Nephron progenitor cell (in vitro differentiated cells): ENCODE results near the gene RFTN1.

Experiments
- DNase-seq: peaks from one replicate; pipeline ENCODE4 v3.0.0; 2021
- H3K27ac Mint-ChIP-seq: 2 replicates; pipeline ENCODE4 v1.8.0; 2021; ENCODE audit warnings: mild to moderate bottlenecking, moderate library complexity, mixed read lengths
- H3K27me3 Mint-ChIP-seq: 2 replicates; pipeline ENCODE4 v1.8.0; 2021; ENCODE audit warnings: mild to moderate bottlenecking, low read depth, mixed read lengths; ENCODE audit not compliant: poor library complexity
- H3K36me3 Mint-ChIP-seq: 2 replicates; pipeline ENCODE4 v1.8.0; 2021; ENCODE audit warnings: low read depth, mixed read lengths
- H3K4me1 Mint-ChIP-seq: 2 replicates; pipeline ENCODE4 v1.8.0; 2021; ENCODE audit warnings: mixed read lengths
- H3K4me3 Mint-ChIP-seq: 2 replicates; pipeline ENCODE4 v1.8.0; 2021; ENCODE audit warnings: mild to moderate bottlenecking, moderate library complexity, mixed read lengths
- H3K9me3 Mint-ChIP-seq: 2 replicates; pipeline ENCODE4 v1.8.0; 2021; ENCODE audit warnings: mild to moderate bottlenecking, moderate library complexity, mixed read lengths
- CTCF ChIP-seq: fragments of 200-600 bp; sonication (generic); IDR thresholded peaks from 2 replicates; pipeline ENCODE4 v1.5.0; 2021; ENCODE audit warnings: antibody characterized with exemption

RFTN1 gene

GRCh38 chr3:16463119-16463518 is 50.4 kb downstream of the RFTN1 start:
- TF ChIP-seq CTCF, result no peak
- no peak overlapping the region for H3K4me3 Mint-ChIP-seq
- peaks cover 10% of the 10 kb centered on the region for H3K27me3 Mint-ChIP-seq
- H3K9me3 Mint-ChIP-seq, result peaks cover 29% of the 10 kb centered on the region
- H3K27ac Mint-ChIP-seq, result peak overlapping the region; percentile 6
- H3K4me1 Mint-ChIP-seq, result peaks cover 42% of the 10 kb centered on the region
- peaks cover 22% of the 10 kb centered on the region for H3K36me3 Mint-ChIP-seq
- DNase-seq, result no peak

GRCh38 chr3:16462679-16463078 is 50.8 kb downstream of the RFTN1 start:
- no peak overlapping the region for H3K4me3 Mint-ChIP-seq
- H3K27ac Mint-ChIP-seq, result no peak overlapping the region
- H3K27me3 Mint-ChIP-seq, result peaks cover 10% of the 10 kb centered on the region
- H3K9me3 Mint-ChIP-seq, result peaks cover 33% of the 10 kb centered on the region
- no peak for DNase-seq
- TF ChIP-seq CTCF, result no peak
- H3K36me3 Mint-ChIP-seq, result peaks cover 26% of the 10 kb centered on the region
- H3K4me1 Mint-ChIP-seq, result peaks cover 37% of the 10 kb centered on the region

GRCh38 chr3:16461463-16462245 is 51.8 kb downstream of the RFTN1 start:
- no peak for TF ChIP-seq CTCF
- H3K36me3 Mint-ChIP-seq, result peaks cover 26% of the 10 kb centered on the region
- H3K9me3 Mint-ChIP-seq, result peaks cover 34% of the 10 kb centered on the region
- H3K27ac Mint-ChIP-seq, result no peak overlapping the region
- H3K27me3 Mint-ChIP-seq, result peaks cover 10% of the 10 kb centered on the region
- DNase-seq, result no peak
- peaks cover 27% of the 10 kb centered on the region for H3K4me1 Mint-ChIP-seq
- H3K4me3 Mint-ChIP-seq, result no peak overlapping the region

- Mint-ChIP-seq H3K9me3 (peaks cover 34% of the 10 kb centered on the region), H3K4me1 (peaks cover 25% of the 10 kb centered on the region), H3K27me3 (peaks cover 10% of the 10 kb centered on the region), H3K4me3 (no peak overlapping the region), H3K27ac (no peak overlapping the region), H3K36me3 (peaks cover 26% of the 10 kb centered on the region)
- no peak for DNase-seq
- TF ChIP-seq CTCF, result no peak
Measured at GRCh38 chr3:16460886-16461285, 52.6 kb downstream of the RFTN1 start.

GRCh38 chr3:16460273-16460672 is 53.2 kb downstream of the RFTN1 start:
- Mint-ChIP-seq H3K4me1 (peaks cover 25% of the 10 kb centered on the region), H3K27ac (no peak overlapping the region), H3K27me3 (peaks cover 10% of the 10 kb centered on the region), H3K9me3 (peaks cover 34% of the 10 kb centered on the region), H3K36me3 (peaks cover 26% of the 10 kb centered on the region), H3K4me3 (no peak overlapping the region)
- TF ChIP-seq CTCF, result no peak
- DNase-seq, result no peak
